ENCODE data around the gene UPF1. TPM values are rescaled to one million over a fixed set of nuclear protein-coding genes. Genes with fewer than 3 reads are reported as not detected.

UPF1 gene
- total and polyA plus RNA-seq, 2 of the 13 experiments (the other 11 are each of a cell fraction or from before 2014, with no cell fraction given): 16.9 to 41.8 TPM

- H4K20me1 ChIP-seq (ENCODE audit: insufficient read depth, low read length): no peaks in the 10 kb centered on the region
- H3K4me1 ChIP-seq (ENCODE audit: insufficient read depth, low read length): no peaks in the 10 kb centered on the region
- TF ChIP-seq ZNF333 (CRISPR knock-in tag; IDR thresholded peaks at IDR 0.05; ENCODE audit: borderline replicate concordance) (no peak), GPBP1L1 (CRISPR knock-in tag; IDR thresholded peaks at IDR 0.05) (no peak), GTF3A (CRISPR knock-in tag; conservative IDR thresholded peaks at IDR 0.05) (no peak), ZNF510 (CRISPR knock-in tag; IDR thresholded peaks at IDR 0.05; ENCODE audit: low read depth) (no peak), ZNF737 (CRISPR knock-in tag; IDR thresholded peaks at IDR 0.05; ENCODE audit: borderline replicate concordance) (no peak), IKZF4 (CRISPR knock-in tag; IDR thresholded peaks at IDR 0.05; ENCODE audit: borderline replicate concordance, low read depth, not compliant biosample characterization) (no peak), SP2 (CRISPR knock-in tag; IDR thresholded peaks at IDR 0.05) (no peak)
- TF ChIP-seq, protein P1, sequence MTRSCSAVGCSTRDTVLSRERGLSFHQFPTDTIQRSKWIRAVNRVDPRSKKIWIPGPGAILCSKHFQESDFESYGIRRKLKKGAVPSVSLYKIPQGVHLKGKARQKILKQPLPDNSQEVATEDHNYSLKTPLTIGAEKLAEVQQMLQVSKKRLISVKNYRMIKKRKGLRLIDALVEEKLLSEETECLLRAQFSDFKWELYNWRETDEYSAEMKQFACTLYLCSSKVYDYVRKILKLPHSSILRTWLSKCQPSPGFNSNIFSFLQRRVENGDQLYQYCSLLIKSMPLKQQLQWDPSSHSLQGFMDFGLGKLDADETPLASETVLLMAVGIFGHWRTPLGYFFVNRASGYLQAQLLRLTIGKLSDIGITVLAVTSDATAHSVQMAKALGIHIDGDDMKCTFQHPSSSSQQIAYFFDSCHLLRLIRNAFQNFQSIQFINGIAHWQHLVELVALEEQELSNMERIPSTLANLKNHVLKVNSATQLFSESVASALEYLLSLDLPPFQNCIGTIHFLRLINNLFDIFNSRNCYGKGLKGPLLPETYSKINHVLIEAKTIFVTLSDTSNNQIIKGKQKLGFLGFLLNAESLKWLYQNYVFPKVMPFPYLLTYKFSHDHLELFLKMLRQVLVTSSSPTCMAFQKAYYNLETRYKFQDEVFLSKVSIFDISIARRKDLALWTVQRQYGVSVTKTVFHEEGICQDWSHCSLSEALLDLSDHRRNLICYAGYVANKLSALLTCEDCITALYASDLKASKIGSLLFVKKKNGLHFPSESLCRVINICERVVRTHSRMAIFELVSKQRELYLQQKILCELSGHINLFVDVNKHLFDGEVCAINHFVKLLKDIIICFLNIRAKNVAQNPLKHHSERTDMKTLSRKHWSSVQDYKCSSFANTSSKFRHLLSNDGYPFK (CRISPR knock-in tag; IDR thresholded peaks at IDR 0.05; ENCODE audit: borderline replicate concordance): no peak
- H2AFZ ChIP-seq (ENCODE audit: low read length): no peak overlapping the region
- POLR2A ChIA-PET: no interaction called here
- H3K27ac ChIP-seq (ENCODE audit: extremely low read length, insufficient read depth, low read length): no peak overlapping the region
- H3K4me2 ChIP-seq (ENCODE audit: low read depth, low read length): no peak overlapping the region
- BruUV-seq (replicated peaks): no TSS peak
- WGBS (ENCODE audit: low lambda C conversion rate): 100% methylated on average over 11 of the region's 17 CpGs
- H3K27me3 ChIP-seq (ENCODE audit: control insufficient read depth in 1 of 2, insufficient read depth in 2 of 2, low read length in 2 of 2): no peaks in the 10 kb centered on the region
- H3K4me3 ChIP-seq (replicated peaks in 1 of 3; ENCODE audit: insufficient read depth in 1 of 3, low read depth in 2 of 3, low read length in 3 of 3): no peak overlapping the region
- no peaks in the 10 kb centered on the region for H3K79me2 ChIP-seq (ENCODE audit: insufficient read depth, low read length)
- CTCF ChIA-PET (ENCODE audit: low intra/inter-chr PET ratio, low total read pairs): no interaction called here
- H3K9ac ChIP-seq (ENCODE audit: insufficient read depth, low read depth, low read length): no peak overlapping the region
- FAIRE-seq (no peak), ATAC-seq (no peak), DNase-seq (ENCODE audit: low spot score) (no peak)
- in situ Hi-C loops (cut with HindIII; ENCODE audit: extremely low pct_ligation_motif_present, low pct_unique_long_range_greater_than_20kb) (no loop called here), intact Hi-C loops (cut with micrococcal nuclease; ENCODE audit: unreplicated experiment) (no loop called here)
- peaks cover 65 to 93% of the 10 kb centered on the region in 2 experiments for H3K36me3 ChIP-seq (replicated peaks in 1 of 2; ENCODE audit: control insufficient read depth in 1 of 2, insufficient read depth in 2 of 2, low read length in 2 of 2)
- no peaks in the 10 kb centered on the region for H3K9me3 ChIP-seq (ENCODE audit: low read length)
These were observed 29.0 kb downstream of the UPF1 start for GRCh38 chr19:18860725-18861124.

Data from HepG2 (cell line).